SJSA1 (cell line): ENCODE measurements around the gene ANKLE1. TPM values are rescaled to one million over a fixed set of nuclear protein-coding genes. Genes with fewer than 3 reads are reported as not detected.
A peak's percentile ranks its signal among the peaks of the same experiment; 100 is the strongest.

Experiments
- DNase-seq, 2 experiments: peaks; one replicate each; pipeline ENCODE4 v3.0.0-alpha.2; 2015 to 2020; ENCODE audit warnings: low spot score in 2 of 2, low read depth in 1 of 2
- H3K27ac ChIP-seq: fragments of 250-450 bp; sonication (Bioruptor Pico); 2 replicates; pipeline ENCODE4 v1.5.1; 2020; ENCODE audit warnings: mild to moderate bottlenecking, moderate library complexity
- H3K27me3 ChIP-seq: fragments of 250-450 bp; sonication (Bioruptor Pico); replicated peaks from 2 replicates; pipeline ENCODE4 v1.5.1; 2020; ENCODE audit warnings: mild to moderate bottlenecking, moderate library complexity
- H3K36me3 ChIP-seq: fragments of 250-450 bp; sonication (Bioruptor Pico); 2 replicates; pipeline ENCODE4 v1.5.1; 2020; ENCODE audit warnings: mild to moderate bottlenecking
- H3K4me1 ChIP-seq: fragments of 250-450 bp; sonication (Bioruptor Pico); replicated peaks from 2 replicates; pipeline ENCODE4 v1.6.1; 2021; ENCODE audit warnings: mild to moderate bottlenecking
- H3K4me3 ChIP-seq: fragments of 250-450 bp; sonication (Bioruptor Pico); 2 replicates; pipeline ENCODE4 v1.5.1; 2020; ENCODE audit warnings: mild to moderate bottlenecking
- H3K9me3 ChIP-seq: fragments of 250-450 bp; sonication (Bioruptor Pico); replicated peaks from 2 replicates; pipeline ENCODE4 v1.5.1; 2020; ENCODE audit warnings: mild to moderate bottlenecking
- total RNA-seq: library from RNA; depleted of rRNA; stranded (reverse); fragments of >200 nt; shearing (Covaris generic); gene quantifications from 2 replicates; pipeline ENCODE4 v1.2.3, GENCODE V29; 2014; rRNA removed

The ANKLE1 gene, protein sequence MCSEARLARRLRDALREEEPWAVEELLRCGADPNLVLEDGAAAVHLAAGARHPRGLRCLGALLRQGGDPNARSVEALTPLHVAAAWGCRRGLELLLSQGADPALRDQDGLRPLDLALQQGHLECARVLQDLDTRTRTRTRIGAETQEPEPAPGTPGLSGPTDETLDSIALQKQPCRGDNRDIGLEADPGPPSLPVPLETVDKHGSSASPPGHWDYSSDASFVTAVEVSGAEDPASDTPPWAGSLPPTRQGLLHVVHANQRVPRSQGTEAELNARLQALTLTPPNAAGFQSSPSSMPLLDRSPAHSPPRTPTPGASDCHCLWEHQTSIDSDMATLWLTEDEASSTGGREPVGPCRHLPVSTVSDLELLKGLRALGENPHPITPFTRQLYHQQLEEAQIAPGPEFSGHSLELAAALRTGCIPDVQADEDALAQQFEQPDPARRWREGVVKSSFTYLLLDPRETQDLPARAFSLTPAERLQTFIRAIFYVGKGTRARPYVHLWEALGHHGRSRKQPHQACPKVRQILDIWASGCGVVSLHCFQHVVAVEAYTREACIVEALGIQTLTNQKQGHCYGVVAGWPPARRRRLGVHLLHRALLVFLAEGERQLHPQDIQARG
- total RNA-seq = 0.16 TPM in 1 of 2 replicates, not detected in the other

DNA sequence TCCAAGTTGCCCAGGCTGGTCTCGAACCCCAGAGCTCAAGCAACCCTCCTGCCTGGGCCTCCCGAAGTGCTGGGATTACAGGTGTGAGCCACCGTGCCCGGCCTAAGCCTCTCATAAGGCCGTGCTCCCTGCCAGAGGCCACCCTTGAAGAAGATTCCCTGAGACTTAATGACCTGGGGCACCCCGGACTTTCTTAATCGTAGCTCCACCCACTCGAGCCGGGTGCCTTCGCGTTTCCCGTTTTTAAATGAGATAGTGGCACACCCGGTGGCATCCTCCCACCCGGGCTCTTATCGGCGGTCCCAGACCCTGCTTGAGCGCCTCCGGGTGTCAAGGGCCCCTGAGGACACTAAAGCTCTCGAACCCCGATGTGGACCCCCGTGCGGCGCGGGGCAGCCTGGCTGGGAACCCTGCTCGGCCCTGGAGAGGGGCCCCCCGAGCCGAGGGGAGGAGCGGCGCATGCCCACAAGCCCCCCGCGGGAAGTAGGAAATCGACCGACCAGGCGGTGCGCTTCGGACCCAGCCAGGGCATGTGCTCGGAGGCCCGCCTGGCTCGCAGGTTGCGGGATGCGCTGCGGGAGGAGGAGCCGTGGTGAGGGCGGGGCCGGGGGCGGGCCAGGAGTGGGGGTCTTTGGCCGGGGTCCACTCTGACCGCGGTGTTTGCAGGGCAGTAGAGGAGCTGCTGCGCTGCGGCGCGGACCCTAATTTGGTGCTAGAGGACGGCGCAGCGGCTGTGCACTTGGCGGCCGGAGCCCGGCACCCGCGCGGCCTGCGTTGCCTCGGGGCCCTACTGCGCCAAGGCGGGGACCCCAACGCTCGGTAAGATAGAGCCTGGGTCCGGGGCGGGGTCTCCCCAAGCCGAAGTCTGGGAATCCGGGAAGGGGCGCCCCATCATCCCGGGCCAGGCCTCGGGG lies at the start of gene ANKLE1:
Gene ANKLE1 (plus strand): TSS at position 511 of the 914 bp plus-strand sequence. CDS start 20 bp downstream, at position 531.
- Histone ChIP-seq H3K36me3 (peaks cover 15% of the 10 kb centered on the region), H3K4me1 (peaks cover 16% of the 10 kb centered on the region), H3K27me3 (peaks cover 14% of the 10 kb centered on the region), H3K4me3 (0 out of 2 replicates have a peak within 1 kb of the TSS, but pooled peaks have one; percentile 6), H3K9me3 (no peaks in the 10 kb centered on the region), H3K27ac (no peak within 1 kb of the TSS)
- DNase-seq = no peak

DNA sequence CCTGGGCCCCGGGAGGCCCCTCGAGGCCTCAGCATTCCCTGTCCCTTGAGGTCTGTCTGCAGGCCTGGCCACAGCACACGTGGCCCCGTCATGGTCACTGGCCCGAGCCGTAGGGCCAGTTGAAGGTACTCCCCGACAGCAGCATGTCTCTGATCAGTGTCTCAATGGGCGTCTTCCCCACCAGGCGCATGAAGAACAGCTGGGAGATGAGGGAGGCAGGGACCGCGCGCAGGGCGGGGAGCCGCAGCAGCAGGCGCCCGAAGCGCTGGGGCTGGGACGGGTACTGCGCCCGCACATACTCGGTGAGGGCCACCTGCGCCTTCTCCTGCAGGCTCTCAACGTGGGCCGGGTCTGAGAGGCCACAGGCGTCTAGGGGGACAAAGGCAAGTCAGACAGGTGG lies 49.4 kb upstream of the ANKLE1 start:
- Histone ChIP-seq H3K4me1 (peaks cover 15% of the 10 kb centered on the region), H3K9me3 (no peaks in the 10 kb centered on the region), H3K27me3 (no peaks in the 10 kb centered on the region), H3K4me3 (no peak overlapping the region), H3K36me3 (peaks cover 53% of the 10 kb centered on the region), H3K27ac (no peak overlapping the region)
- no peak for DNase-seq

DNA sequence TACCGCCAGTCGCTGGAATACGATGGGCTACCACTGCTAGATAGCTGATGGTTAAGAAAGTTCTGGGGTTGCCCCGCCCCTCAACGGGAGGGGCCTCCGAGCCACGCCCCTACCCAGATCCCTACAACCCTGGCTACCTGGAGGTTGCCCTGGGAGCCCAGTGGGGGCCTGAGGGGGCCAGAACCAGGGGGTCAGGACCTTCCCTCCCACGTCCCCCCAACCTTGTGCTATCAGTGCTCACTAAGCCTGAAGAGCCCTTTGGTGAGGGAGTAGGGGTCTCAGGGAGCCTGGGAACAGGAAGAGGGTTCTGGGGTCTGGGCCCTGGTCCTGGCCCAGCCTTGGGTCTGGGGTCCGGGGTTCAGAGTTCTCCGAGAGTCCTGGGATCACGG lies 46.8 kb upstream of the ANKLE1 start:
- Histone ChIP-seq H3K36me3 (peaks cover 69% of the 10 kb centered on the region), H3K27me3 (no peaks in the 10 kb centered on the region), H3K27ac (no peak overlapping the region), H3K4me1 (peaks cover 15% of the 10 kb centered on the region), H3K4me3 (peak overlapping the region; percentile 54), H3K9me3 (no peaks in the 10 kb centered on the region)
- DNase-seq = no peak

DNA sequence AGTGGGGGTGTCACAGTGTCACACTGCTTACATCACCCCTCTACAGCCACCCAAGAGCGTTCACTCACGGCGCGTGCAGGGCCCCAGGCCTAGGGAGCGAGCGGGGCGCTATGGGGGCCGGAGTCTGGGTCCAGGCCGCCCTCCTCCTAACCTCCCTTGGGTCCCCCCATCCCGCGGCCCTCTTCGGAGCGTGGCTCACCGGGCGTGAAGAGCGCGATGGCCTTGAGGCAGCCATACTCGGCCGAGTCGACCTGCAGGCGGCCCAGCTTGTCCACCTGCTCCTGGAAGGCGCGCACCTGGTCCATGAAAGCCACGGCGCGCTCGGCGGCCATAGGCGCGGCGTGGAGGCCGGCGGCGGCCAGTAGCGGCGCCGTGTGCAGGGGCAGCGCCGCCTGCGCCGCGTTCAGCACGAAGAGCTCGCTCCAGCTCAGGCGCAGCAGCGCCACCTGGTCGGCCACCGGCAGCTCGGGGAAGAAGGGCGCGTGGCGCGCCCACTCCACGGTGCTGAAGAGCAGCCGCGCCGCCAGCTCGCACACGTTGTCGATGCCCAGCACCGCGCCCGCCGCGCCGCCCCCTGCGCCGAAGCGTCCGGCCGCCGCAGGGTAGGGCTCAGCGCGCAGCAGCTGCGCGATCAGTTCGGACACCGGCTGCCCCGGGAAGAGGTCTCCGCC lies 46.3 kb upstream of the ANKLE1 start:
- DNase-seq = peak; percentile 67 to 69
- Histone ChIP-seq H3K4me3 (peak overlapping the region; percentile 54), H3K36me3 (peaks cover 69% of the 10 kb centered on the region), H3K27me3 (no peaks in the 10 kb centered on the region), H3K9me3 (no peaks in the 10 kb centered on the region), H3K4me1 (peaks cover 15% of the 10 kb centered on the region), H3K27ac (0 out of 2 replicates have a peak overlapping the region, but pooled peaks have one; percentile 8)

DNA sequence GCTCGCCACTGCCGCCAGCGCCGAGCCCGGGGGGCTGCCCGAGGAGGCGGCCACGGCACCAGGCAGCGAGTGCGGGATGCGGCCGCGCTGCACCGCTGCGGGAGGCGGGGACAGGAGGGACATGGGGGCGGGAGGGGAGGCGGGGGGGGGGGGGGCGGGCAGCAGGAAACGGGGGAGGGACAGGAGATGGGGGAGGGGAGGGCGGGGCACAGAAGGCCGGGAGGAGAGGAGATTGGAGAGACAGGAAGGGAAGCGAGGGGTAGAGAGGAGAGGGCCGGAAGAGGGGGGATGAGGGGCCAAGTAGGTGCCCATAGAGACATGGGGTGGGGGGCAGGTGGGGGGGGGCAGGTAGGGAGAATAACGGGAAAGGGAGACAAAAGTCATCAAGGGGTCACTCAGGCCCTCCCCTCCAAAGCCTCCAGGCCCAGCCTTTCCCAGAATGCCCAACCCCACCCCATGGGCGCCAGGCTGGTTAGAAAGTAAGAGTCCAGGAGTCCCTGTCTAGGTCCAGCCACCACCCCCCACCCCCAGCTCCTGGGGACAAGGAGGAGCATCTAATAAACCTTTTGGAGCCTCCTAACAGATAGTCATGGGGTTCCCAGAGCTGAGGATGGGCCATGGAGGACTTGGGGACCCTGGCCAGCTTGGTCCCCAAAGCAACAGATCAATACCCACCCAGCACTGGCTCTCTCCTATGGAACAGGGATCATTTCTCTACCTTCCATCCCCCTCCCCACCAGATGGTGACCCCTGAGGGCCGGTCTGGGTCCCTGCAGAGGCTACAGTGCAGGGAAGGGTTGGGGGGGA lies 45.5 kb upstream of the ANKLE1 start:
- Histone ChIP-seq H3K36me3 (peaks cover 62% of the 10 kb centered on the region), H3K9me3 (no peaks in the 10 kb centered on the region), H3K27me3 (no peaks in the 10 kb centered on the region), H3K4me1 (peaks cover 15% of the 10 kb centered on the region), H3K4me3 (peak overlapping the region; percentile 54), H3K27ac (0 out of 2 replicates have a peak overlapping the region, but pooled peaks have one; percentile 37)
- DNase-seq = no peak

DNA sequence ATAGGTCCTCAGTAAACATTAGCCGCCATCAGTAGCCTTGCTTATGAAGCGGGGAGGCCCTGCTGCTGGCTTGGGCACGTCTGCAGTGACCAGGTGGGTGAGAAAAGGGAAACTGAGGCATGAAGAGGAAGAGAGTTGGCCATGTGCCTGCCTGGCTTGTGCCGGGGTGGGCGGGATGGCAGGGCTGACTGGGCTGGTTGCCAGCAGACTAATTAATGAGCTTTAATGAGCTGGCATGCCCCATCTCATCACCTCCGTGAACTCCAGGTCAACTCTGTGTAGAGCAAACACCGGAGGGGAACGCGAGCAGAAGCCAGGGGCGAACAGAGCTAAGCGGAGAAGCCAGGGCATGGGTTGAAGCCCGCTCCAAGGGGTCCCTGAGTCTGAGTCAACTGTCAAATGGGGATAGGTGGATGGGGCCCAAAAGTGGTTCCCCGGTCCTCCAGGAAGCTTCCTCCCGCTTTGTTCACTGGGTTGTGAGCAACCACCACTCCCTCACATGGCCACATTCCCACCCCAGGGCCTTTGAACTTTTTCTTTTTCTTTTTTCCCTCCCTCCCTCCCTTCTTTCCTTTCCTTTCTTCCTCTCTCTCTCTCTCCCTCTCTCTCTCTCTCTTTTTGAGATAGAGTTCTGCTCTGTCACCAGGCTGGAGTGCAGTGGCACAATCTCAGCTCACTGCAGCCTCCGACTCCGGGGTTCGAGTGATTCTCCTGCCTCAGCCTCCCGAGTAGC lies 44.7 kb upstream of the ANKLE1 start:
- no peak for DNase-seq
- H3K27me3 ChIP-seq = no peaks in the 10 kb centered on the region
- H3K4me3 ChIP-seq = no peak overlapping the region
- peaks cover 57% of the 10 kb centered on the region for H3K36me3 ChIP-seq
- H3K4me1 ChIP-seq = peaks cover 15% of the 10 kb centered on the region
- H3K27ac ChIP-seq = no peak overlapping the region
- H3K9me3 ChIP-seq = no peaks in the 10 kb centered on the region

DNA sequence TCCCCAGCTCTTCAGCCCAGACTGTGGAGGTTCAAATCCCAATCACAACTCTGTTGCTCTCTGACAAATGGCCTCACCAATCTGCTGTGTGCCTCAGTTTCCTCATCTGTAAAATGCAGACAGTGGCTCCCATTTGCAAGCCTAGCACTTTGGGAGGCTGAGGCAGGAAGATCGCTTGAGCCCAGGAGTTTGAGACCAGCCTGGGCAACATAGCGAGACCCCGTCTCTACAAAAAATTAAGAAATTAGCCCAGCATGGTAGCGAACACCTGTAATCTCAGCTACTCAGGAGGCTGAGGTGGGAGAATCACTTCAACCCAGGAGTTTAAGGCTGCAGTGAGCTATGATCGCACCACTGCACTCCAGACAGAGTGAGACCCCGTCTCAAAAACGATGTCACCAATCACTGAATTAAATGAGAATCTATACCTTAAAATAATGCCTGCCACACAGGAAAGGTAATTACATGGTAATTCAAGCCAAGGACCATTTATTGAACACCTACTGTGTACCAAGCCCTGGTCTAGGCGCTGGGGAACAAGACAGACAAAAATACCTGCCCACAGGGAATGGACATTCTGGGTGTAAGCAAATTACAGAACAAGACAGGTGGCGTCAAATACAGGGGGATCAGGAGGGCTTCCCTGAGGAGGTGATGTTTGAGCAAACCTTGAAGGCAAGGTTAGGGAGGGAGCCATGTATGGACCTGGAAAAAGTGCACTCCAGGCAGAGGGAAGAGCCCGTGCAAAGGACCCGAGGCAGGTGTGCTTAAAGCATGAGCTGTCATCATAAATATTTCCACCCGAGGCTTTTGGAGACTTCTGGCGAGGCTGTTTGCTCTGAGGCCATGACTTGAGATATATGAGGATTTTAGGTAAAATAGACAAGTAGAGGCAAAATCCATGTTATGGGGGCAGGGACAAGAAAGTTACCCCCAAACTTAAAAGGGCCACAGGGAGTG lies 43.7 kb upstream of the ANKLE1 start:
- Histone ChIP-seq H3K27me3 (no peaks in the 10 kb centered on the region), H3K9me3 (no peaks in the 10 kb centered on the region), H3K4me1 (peaks cover 15% of the 10 kb centered on the region), H3K27ac (no peak overlapping the region), H3K36me3 (peaks cover 49% of the 10 kb centered on the region), H3K4me3 (no peak overlapping the region)
- no peak for DNase-seq

DNA sequence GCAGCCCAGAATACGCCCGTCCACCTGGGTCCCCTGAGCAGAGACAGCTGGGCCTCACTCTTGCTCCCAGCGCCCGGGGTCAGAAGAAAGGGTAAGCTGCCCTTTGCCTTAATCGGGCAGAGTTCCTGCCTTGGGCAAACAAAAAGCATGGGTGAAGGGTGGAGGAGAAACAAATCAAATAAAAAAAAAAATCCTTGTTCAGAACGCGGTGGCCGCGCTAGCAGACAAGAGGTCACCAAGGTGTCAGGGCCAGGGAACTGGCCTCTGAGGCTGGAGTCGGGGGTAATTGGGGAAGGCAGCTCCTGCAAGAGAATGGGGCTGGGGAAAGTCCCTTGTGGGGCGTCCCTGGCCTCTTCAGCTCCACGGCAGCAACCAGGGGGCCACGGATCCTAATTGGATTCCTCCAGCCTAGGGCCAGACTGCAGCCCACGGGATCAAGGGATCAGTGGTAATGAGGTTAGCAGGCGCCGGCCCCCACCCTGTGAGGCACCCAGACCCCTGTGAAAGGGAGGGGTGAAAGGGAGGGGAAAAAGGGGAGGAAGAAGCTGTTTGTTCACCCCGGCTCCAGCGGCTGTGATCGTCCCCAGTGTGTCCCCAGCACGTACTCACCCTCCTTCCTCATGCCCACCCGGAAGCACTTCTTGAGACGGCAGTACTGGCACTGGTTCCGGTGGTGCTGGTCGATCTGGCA lies 41.5 kb upstream of the ANKLE1 start:
- Histone ChIP-seq H3K36me3 (peaks cover 34% of the 10 kb centered on the region), H3K4me3 (no peak overlapping the region), H3K9me3 (no peaks in the 10 kb centered on the region), H3K4me1 (peaks cover 28% of the 10 kb centered on the region), H3K27me3 (no peaks in the 10 kb centered on the region), H3K27ac (no peak overlapping the region)
- no peak for DNase-seq

DNA sequence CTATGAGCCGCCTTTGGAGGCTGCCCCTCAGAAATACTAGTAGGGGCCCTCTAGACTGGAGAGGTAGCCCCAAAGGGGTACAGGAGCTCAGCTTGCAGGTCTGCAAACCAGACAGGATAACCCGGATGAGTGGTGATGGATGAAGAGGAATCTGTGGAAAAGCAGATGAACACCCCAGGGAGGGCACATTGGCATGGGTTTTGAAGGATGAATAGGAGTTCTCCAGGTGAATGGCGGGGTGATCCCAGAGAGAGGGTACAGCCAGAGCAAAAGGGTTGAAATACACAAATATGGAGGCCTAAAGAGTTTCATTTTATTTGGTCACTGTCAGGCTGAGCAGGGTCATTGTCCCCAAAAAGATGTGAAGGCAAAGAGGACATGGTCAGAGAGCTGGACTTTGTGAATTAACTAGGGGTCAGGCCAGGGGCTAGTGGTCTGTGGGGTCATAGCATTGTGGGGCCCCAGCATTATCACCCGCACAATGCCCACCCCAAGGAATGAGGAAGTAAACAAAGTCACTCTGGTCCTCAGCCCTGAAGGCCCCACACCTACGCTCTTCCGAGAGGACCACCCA lies 40.8 kb upstream of the ANKLE1 start:
- peaks cover 29% of the 10 kb centered on the region for H3K36me3 ChIP-seq
- H3K4me3 ChIP-seq = no peak overlapping the region
- no peaks in the 10 kb centered on the region for H3K27me3 ChIP-seq
- no peak overlapping the region for H3K27ac ChIP-seq
- H3K4me1 ChIP-seq = peaks cover 23% of the 10 kb centered on the region
- no peaks in the 10 kb centered on the region for H3K9me3 ChIP-seq
- no peak for DNase-seq

DNA sequence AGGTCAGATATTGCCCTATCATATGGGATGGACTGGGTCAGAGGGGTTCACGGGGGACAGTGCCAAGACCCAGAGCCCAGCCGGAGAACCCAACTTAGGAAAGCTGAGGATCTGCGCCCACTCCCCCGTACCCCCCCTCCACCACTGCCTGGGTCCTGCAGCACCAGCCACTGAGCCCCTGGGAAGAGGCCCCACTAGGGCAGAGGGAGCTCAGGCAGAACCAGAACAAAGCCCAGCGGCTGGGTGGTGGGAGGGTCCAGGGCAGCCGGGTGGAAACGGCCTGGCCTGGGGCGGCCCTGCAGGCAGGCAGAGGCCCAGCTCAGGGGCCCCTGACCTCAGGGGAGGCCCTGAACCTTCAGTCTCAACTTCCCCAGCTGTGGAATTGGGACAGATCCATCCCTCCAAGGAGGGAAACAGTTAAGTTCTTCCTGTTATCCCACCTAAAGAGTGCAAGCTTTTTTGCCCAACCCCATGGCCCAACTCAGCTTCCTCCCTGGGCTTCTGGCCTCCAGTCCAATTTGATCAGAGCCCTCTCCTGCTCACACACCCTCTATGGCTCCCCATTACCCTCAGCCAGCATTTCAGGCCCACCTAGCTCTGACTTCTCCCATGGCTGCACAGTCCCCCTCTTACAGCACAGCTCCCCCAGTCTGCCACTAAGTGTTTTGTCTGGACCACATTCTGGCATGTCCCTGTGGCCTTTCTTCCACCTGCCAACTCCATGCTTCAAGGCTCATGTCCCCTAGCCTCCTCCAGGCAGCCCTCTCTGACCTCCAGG lies 39.1 kb upstream of the ANKLE1 start:
- H3K27ac ChIP-seq = no peak overlapping the region
- DNase-seq = no peak
- H3K27me3 ChIP-seq = no peaks in the 10 kb centered on the region
- H3K4me3 ChIP-seq = no peak overlapping the region
- H3K36me3 ChIP-seq = peaks cover 19% of the 10 kb centered on the region
- no peaks in the 10 kb centered on the region; the same call in 1 of the 2 replicates for H3K9me3 ChIP-seq
- peaks cover 30% of the 10 kb centered on the region for H3K4me1 ChIP-seq
